Activated CD4-positive, alpha-beta T cell treated with anti-CD3 and anti-CD28 coated beads, Interleukin-2, amount 10 ng/mL, durations not matched to agents 24 days and 14 days (primary cell): ENCODE results near the gene PAIP1. TPM values are rescaled to one million over a fixed set of nuclear protein-coding genes. Genes with fewer than 3 reads are reported as not detected.

Source experiments
- DNase-seq: peaks from one replicate; pipeline ENCODE4 v3.0.0; 2022
- H3K27ac Mint-ChIP-seq: one replicate; pipeline ENCODE4 v1.8.0; 2022; ENCODE audit warnings: mild to moderate bottlenecking, mixed read lengths
- H3K27me3 Mint-ChIP-seq: one replicate; pipeline ENCODE4 v1.8.0; 2022; ENCODE audit warnings: mixed read lengths
- H3K36me3 Mint-ChIP-seq: one replicate; pipeline ENCODE4 v1.8.0; 2022; ENCODE audit warnings: low read depth, mild to moderate bottlenecking, mixed read lengths
- H3K4me1 Mint-ChIP-seq: one replicate; pipeline ENCODE4 v1.8.0; 2021; ENCODE audit warnings: mixed read lengths
- H3K4me3 Mint-ChIP-seq: one replicate; pipeline ENCODE4 v1.8.0; 2022; ENCODE audit warnings: mild to moderate bottlenecking, moderate library complexity, mixed read lengths
- H3K9me3 Mint-ChIP-seq: one replicate; pipeline ENCODE4 v1.8.0; 2021; ENCODE audit warnings: mixed read lengths
- intact Hi-C: fragments of 100-400 bp; cut with micrococcal nuclease; formaldehyde crosslinking; loops from one replicate; pipeline ENCODE4 v1.15.1; 2023
- total RNA-seq: library from RNA; stranded (reverse); gene quantifications from 2 replicates; pipeline ENCODE4 v1.2.3, GENCODE V29; 2022

The PAIP1 gene
- total RNA-seq, 1 donor from 2014 or later = 60.2 TPM

DNA sequence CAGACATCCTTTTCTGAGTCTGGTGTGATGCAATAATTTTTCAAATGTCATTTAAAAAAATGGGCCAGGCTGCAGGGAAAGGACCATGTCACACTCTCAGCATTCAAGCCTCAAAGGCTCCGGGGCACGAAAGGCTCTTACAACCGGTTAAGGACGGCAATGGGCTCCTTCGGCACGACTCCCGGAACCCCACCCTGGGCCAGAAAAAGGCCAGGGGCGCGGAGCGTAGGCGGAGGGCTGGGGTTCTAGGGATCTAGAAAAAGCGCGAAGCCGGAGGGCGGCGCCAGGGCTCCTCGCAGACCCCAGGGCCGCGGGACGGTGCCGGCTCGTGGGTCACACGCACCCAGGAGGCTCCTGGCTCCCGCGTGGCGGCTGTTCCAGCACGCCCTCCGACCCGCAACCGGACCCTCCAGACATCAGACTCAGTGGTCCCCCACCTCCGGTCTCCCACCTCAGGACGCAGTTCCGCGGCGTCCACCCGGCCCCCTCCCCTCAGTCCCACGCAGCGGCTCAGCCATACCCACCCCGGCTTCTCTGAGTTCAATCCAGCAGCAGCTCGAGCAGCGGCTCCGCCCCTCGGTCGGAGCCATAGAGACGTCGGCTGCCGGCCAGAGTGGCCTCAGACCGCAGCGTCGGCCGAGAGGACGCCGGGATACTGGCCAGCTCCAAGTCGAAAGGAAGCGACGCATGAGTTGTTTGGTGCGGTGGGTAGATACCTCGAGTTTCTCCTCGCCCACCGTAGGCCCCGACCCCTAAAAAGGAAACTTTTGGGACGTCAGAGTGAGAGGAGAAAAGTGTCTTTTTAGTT, 73.4 kb downstream of the PAIP1 start, which contains the start of gene TMEM267:
TSS of gene TMEM267 (minus strand) at position 568 of the 808 bp plus-strand sequence. CDS start 29,896 bp downstream, outside the sequence.
- H3K27me3 Mint-ChIP-seq = no peaks in the 10 kb centered on the region
- H3K36me3 Mint-ChIP-seq = peaks cover 5% of the 10 kb centered on the region
- peak; percentile 94 for DNase-seq
- peaks cover 23% of the 10 kb centered on the region for H3K4me1 Mint-ChIP-seq
- H3K27ac Mint-ChIP-seq = peak within 1 kb of the TSS; percentile 100
- no peaks in the 10 kb centered on the region for H3K9me3 Mint-ChIP-seq
- intact Hi-C loops = loop anchor here (1.0 to 10.0 kb wide), 12 partner anchors 32 to 579 kb away; partner anchors contain the start of genes C5orf34, HMGCS1 and NNT
- H3K4me3 Mint-ChIP-seq = peak within 1 kb of the TSS; percentile 94

DNA sequence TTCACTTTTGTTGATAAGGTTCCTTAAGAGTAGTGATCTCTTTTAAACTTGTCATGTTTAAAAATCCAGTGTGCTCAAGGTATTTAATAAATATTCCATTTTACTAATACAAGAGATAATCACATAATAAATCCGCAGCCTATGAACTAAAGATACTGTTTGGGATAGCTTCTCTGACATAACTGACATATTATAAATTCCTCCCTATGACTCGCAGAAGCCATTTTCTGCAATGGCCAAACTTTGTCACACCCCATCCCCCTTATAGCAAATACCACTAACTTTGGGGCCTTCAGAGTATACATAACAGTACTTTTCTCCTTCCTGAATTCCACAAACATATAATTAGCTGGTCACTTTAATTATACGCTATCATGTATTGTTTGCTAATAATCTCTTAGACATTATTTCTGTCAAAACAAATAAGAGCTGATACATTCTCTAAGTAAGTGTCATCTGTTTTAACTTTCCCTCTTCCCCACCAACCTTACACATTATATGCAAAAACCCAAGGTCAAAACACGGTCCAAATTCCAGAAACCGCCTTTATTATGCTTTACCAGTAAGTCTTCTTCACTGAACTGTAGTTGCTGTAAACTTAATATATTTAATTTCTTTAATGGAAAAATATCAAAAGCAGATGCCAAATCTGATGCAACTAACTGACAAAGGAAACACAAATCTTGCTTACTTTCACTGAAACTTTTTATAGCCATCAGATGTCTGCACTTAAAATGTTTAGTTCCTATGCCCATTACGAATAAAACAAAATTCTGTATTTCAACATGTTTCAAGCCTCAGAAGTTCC, 74.2 kb downstream of the PAIP1 start:
- intact Hi-C loops = loop anchor here (1.0 to 10.0 kb wide), 7 partner anchors 74 to 578 kb away; no protein-coding TSS in a partner anchor
- Mint-ChIP-seq H3K27me3 (no peaks in the 10 kb centered on the region), H3K27ac (peak overlapping the region; percentile 100), H3K4me3 (peak overlapping the region; percentile 94), H3K4me1 (peaks cover 23% of the 10 kb centered on the region), H3K9me3 (no peaks in the 10 kb centered on the region), H3K36me3 (peaks cover 4% of the 10 kb centered on the region)
- DNase-seq = no peak

Other genes starting within 250 kb of the PAIP1 start
- gene HMGCS1, start 243.7 kb downstream of the PAIP1 start, total RNA-seq = 230 and 241 TPM in 2 replicates
- 7.4 and 7.5 TPM in 2 replicates for gene CCL28, start 144.7 kb downstream of the PAIP1 start, total RNA-seq
- 20.0 and 24.0 TPM in 2 replicates for gene TMEM267, start 73.2 kb downstream of the PAIP1 start, total RNA-seq
- gene C5orf34, start 41.9 kb downstream of the PAIP1 start, total RNA-seq = 6.8 and 8.7 TPM in 2 replicates
- gene NNT, start 46.1 kb upstream of the PAIP1 start, total RNA-seq = 52.2 and 59.1 TPM in 2 replicates